Progenitor cell of endocrine pancreas (in vitro differentiated cells): ENCODE measurements around the gene HECW1. TPM values are rescaled to one million over a fixed set of nuclear protein-coding genes. Genes with fewer than 3 reads are reported as not detected.

Experiments
- DNase-seq: peaks from one replicate; pipeline ENCODE4 v3.0.0; 2021; ENCODE audit warnings: low spot score; ENCODE audit not compliant: unreplicated experiment
- H3K27ac Mint-ChIP-seq: 2 replicates; pipeline ENCODE4 v1.8.0; 2021; ENCODE audit warnings: mild to moderate bottlenecking, moderate library complexity, mixed read lengths
- H3K27me3 Mint-ChIP-seq: 2 replicates; pipeline ENCODE4 v1.8.0; 2021; ENCODE audit warnings: mixed read lengths
- H3K36me3 Mint-ChIP-seq: 2 replicates; pipeline ENCODE4 v1.8.0; 2022; ENCODE audit warnings: mixed read lengths; ENCODE audit not compliant: insufficient read depth
- H3K4me1 Mint-ChIP-seq: 2 replicates; pipeline ENCODE4 v1.8.0; 2021; ENCODE audit warnings: low read depth, mixed read lengths
- H3K4me3 Mint-ChIP-seq: 2 replicates; pipeline ENCODE4 v1.8.0; 2021; ENCODE audit warnings: low read depth, mild to moderate bottlenecking, moderate library complexity, mixed read lengths
- H3K9me3 Mint-ChIP-seq: 2 replicates; pipeline ENCODE4 v1.8.0; 2021; ENCODE audit warnings: low read depth, mixed read lengths
- total RNA-seq: library from RNA; stranded (reverse); gene quantifications from 2 replicates; pipeline ENCODE4 v1.2.1, GENCODE V29; 2021
- TF ChIP-seq, protein P1 (sequence below): fragments of 200-600 bp; sonication (generic); IDR thresholded peaks from one replicate; pipeline ENCODE4 v1.5.0; 2021; ENCODE audit warnings: antibody characterized with exemption, mild to moderate bottlenecking; ENCODE audit not compliant: unreplicated experiment

Gene HECW1
- total RNA-seq, 1 donor from 2014 or later: 0.50 TPM

DNA sequence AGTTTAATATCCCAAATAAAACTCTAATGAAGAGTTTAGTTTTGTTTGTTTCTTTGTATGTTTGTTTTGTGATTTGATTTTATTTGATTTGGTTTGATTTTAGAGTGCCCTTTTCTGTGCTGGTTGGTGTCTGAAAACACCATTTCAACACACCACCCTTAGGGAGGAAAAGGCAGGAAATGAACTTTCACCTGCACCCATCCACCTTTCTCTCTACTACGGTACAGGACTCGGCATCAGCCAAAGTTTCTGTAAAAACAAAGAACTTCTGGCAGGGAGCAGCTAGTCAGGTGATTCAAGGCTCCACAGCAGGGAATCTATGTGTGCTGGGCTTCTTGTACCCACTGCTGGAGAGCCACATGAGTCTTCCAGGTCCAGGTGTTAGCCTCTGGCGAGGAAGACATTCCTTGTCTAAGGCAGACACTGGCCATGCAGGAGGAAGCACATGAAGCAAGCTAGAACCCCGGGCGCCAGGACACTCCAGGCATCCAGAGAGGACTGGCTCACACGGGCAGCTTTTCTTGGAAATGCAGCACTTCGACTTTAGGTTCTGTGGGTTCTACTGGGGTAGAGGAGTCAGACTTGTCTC is 448.4 kb downstream of the HECW1 start:
- H3K27me3 Mint-ChIP-seq: peaks cover 6% of the 10 kb centered on the region
- H3K9me3 Mint-ChIP-seq: no peaks in the 10 kb centered on the region
- TF ChIP-seq, protein P1, sequence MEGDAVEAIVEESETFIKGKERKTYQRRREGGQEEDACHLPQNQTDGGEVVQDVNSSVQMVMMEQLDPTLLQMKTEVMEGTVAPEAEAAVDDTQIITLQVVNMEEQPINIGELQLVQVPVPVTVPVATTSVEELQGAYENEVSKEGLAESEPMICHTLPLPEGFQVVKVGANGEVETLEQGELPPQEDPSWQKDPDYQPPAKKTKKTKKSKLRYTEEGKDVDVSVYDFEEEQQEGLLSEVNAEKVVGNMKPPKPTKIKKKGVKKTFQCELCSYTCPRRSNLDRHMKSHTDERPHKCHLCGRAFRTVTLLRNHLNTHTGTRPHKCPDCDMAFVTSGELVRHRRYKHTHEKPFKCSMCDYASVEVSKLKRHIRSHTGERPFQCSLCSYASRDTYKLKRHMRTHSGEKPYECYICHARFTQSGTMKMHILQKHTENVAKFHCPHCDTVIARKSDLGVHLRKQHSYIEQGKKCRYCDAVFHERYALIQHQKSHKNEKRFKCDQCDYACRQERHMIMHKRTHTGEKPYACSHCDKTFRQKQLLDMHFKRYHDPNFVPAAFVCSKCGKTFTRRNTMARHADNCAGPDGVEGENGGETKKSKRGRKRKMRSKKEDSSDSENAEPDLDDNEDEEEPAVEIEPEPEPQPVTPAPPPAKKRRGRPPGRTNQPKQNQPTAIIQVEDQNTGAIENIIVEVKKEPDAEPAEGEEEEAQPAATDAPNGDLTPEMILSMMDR: no peak
- H3K36me3 Mint-ChIP-seq: no peaks in the 10 kb centered on the region
- peaks cover 2% of the 10 kb centered on the region for H3K4me1 Mint-ChIP-seq
- H3K27ac Mint-ChIP-seq: no peak overlapping the region
- DNase-seq: no peak
- H3K4me3 Mint-ChIP-seq: no peak overlapping the region

DNA sequence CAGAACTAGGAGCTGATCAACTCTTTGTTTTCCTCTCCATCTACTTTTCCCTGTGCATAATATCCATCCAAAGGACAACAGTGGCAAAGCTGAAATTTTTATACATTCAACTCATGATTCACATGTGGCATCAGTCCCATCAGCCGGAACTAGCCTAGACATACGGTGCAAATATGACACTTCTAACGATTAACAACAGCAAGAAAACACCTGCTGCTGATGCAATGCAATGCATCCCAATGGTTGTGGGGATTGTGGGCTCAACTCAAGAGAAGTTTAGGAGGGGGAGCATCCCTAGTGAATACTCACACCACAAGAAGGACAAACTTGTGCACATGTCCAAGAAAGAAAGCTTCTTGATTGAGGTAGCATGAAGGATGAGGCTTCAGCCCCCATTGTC is 449.9 kb downstream of the HECW1 start:
- H3K36me3 Mint-ChIP-seq: no peaks in the 10 kb centered on the region
- no peak overlapping the region for H3K27ac Mint-ChIP-seq
- H3K4me3 Mint-ChIP-seq: no peak overlapping the region
- no peak for DNase-seq
- H3K27me3 Mint-ChIP-seq: peaks cover 3% of the 10 kb centered on the region
- no peaks in the 10 kb centered on the region for H3K4me1 Mint-ChIP-seq
- TF ChIP-seq, protein P1: no peak
- H3K9me3 Mint-ChIP-seq: no peaks in the 10 kb centered on the region

DNA sequence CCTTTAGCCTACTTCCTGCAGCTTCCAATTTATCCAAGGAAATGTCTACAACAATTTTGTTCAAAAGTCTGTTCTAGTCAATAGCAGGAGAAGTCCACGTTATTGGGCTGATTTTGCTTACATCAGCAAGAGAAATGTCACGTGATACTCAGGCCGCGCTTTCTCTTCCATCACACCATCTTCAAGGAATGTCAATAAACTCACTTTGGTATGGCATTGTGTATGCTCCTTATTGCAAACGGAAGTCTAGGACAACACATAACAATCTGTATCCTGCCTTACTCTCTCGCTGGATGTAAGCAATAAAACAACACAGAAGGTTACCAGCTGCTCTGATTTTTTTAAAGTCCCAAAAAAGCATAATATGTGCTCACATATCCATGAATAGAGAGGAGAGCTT is 453.3 kb downstream of the HECW1 start:
- Mint-ChIP-seq H3K4me1 (no peaks in the 10 kb centered on the region), H3K4me3 (no peak overlapping the region)

DNA sequence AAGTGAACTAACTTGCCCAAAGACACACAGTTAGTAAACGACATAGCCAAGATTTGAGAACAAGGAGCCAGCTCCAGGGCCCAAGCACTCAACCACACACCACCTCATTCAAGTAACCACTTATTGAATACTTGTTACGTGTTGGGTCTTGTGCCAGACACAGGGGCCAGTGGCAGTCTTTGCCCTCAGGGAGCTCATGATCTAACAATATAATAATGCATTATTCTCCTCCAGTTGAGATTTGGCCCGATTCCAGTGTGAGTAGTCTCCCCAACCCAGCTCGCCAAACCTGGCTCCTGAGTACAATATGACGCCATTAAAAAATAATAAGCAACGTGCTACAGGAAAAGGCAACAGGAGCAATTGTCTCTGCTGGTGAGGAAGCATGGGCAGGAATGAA is 456.1 kb downstream of the HECW1 start:
- DNase-seq: no peak
- no peak overlapping the region for H3K27ac Mint-ChIP-seq
- no peaks in the 10 kb centered on the region for H3K4me1 Mint-ChIP-seq
- no peaks in the 10 kb centered on the region for H3K36me3 Mint-ChIP-seq
- H3K9me3 Mint-ChIP-seq: peaks cover 3% of the 10 kb centered on the region
- TF ChIP-seq, protein P1: no peak
- H3K27me3 Mint-ChIP-seq: no peaks in the 10 kb centered on the region
- no peak overlapping the region for H3K4me3 Mint-ChIP-seq

More for the DNA sequence above, 453.3 kb downstream of the HECW1 start:
- no peak for DNase-seq
- no peaks in the 10 kb centered on the region for H3K27me3 Mint-ChIP-seq
- H3K36me3 Mint-ChIP-seq: no peaks in the 10 kb centered on the region
- H3K27ac Mint-ChIP-seq: no peak overlapping the region
- H3K9me3 Mint-ChIP-seq: peaks cover 3% of the 10 kb centered on the region
- TF ChIP-seq, protein P1: no peak

DNA sequence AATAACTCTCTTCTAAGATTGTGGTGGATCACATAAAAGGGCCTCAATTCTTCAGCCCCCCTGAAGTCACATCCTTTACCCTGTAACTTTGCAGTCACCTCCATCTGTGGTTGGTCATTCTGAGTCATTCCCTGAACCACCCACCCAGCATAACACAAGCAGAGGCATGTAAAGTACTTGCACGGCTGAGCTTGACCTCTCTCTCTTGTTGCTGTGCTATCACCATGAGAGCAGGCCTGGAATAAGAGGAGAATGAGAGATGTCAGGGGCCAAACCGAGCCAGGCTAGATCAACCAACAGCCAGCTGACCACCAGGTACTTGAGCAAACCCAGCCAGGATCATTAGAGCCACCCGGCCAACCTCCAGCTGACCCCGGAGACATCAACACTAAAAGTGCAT is 457.0 kb downstream of the HECW1 start:
- Mint-ChIP-seq H3K27ac (no peak overlapping the region), H3K9me3 (peaks cover 3% of the 10 kb centered on the region), H3K4me1 (no peaks in the 10 kb centered on the region), H3K36me3 (no peaks in the 10 kb centered on the region), H3K27me3 (no peaks in the 10 kb centered on the region), H3K4me3 (no peak overlapping the region)
- TF ChIP-seq, protein P1: no peak
- no peak for DNase-seq
